Ascending aorta (tissue), 2 donors: ENCODE data around the gene BABAM2. TPM values are rescaled to one million over a fixed set of nuclear protein-coding genes. Genes with fewer than 3 reads are reported as not detected.

Experiments
- DNase-seq, 2 donors: peaks; one replicate each; pipeline ENCODE4 v3.0.0-alpha.2; 2019; ENCODE audit warnings: low spot score in 2 of 2
- H3K27ac ChIP-seq, 2 donors: fragments of 200-600 bp; sonication (generic); one replicate each; pipeline ENCODE4 v1.5.1; 2016 to 2017; ENCODE audit warnings: mild to moderate bottlenecking in 1 of 2
- H3K27me3 ChIP-seq: fragments of 200-600 bp; sonication (generic); one replicate; pipeline ENCODE4 v1.5.1; 2017
- H3K36me3 ChIP-seq, 2 donors: fragments of 200-600 bp; sonication (generic); one replicate each; pipeline ENCODE4 v1.5.1; 2016
- H3K4me1 ChIP-seq, 2 donors: fragments of 200-600 bp; sonication (generic); one replicate each; pipeline ENCODE4 v1.5.1; 2016 to 2017; ENCODE audit warnings: mild to moderate bottlenecking in 1 of 2
- H3K4me3 ChIP-seq, 2 donors: fragments of 200-600 bp; sonication (generic); one replicate each; pipeline ENCODE4 v1.5.1; 2016 to 2017; ENCODE audit warnings: mild to moderate bottlenecking in 1 of 2
- H3K9me3 ChIP-seq, 2 donors: fragments of 200-600 bp; sonication (generic); one replicate each; pipeline ENCODE4 v1.5.1; 2016
- intact Hi-C: fragments of 100-400 bp; cut with DNase I; formaldehyde crosslinking; loops from one replicate; pipeline ENCODE4 v1.15.1; 2023
- total RNA-seq: library from RNA; depleted of rRNA; stranded (reverse); fragments of >200 nt; gene quantifications from one replicate; pipeline ENCODE4 v1.1.0, GENCODE V29; 2016
- TF ChIP-seq, protein P1 (sequence below), 3 experiments: fragments of 200-600 bp in 2 of 3; fragments of 450-650 bp in 1 of 3; sonication (generic) in 2 of 3; IDR thresholded peaks; one replicate each; pipeline ENCODE4 v1.5.1; 2016 to 2019; ENCODE audit warnings: antibody characterized with exemption in 3 of 3, mild to moderate bottlenecking in 1 of 3, moderate library complexity in 1 of 3

The BABAM2 gene
- total RNA-seq, 1 donor from 2014 or later = 19.6 TPM

DNA sequence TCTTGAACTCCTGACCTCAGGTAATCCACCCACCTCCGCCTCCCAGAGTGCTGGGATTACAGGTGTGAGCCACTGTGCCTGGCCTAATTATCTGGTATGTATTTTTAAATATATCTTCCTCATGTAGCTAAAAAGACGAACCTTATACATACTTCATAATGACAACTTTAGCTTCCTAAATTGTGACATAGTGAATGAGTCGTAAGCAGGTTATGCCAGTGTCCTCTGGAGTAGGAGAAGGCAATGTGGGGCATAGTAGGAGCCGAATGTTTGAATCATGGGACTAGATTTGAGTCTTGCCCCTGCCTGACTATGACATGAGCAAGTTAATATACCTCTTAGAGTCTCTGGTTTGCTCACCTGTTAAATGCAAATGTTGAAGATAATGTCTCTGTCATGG is 406.4 kb downstream of the BABAM2 start:
- no peaks in the 10 kb centered on the region for H3K27me3 ChIP-seq
- peaks cover 0 to 3% of the 10 kb centered on the region in 2 donors for H3K4me1 ChIP-seq
- no peak for DNase-seq
- no peaks in the 10 kb centered on the region for H3K9me3 ChIP-seq
- TF ChIP-seq, protein P1, sequence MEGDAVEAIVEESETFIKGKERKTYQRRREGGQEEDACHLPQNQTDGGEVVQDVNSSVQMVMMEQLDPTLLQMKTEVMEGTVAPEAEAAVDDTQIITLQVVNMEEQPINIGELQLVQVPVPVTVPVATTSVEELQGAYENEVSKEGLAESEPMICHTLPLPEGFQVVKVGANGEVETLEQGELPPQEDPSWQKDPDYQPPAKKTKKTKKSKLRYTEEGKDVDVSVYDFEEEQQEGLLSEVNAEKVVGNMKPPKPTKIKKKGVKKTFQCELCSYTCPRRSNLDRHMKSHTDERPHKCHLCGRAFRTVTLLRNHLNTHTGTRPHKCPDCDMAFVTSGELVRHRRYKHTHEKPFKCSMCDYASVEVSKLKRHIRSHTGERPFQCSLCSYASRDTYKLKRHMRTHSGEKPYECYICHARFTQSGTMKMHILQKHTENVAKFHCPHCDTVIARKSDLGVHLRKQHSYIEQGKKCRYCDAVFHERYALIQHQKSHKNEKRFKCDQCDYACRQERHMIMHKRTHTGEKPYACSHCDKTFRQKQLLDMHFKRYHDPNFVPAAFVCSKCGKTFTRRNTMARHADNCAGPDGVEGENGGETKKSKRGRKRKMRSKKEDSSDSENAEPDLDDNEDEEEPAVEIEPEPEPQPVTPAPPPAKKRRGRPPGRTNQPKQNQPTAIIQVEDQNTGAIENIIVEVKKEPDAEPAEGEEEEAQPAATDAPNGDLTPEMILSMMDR (IDR thresholded peaks at IDR 0.05) = no peak
- H3K36me3 ChIP-seq = peaks cover 0 to 8% of the 10 kb centered on the region in 2 donors
- no peak overlapping the region for H3K4me3 ChIP-seq
- H3K27ac ChIP-seq = no peak overlapping the region
- intact Hi-C loops = no loop called here

DNA sequence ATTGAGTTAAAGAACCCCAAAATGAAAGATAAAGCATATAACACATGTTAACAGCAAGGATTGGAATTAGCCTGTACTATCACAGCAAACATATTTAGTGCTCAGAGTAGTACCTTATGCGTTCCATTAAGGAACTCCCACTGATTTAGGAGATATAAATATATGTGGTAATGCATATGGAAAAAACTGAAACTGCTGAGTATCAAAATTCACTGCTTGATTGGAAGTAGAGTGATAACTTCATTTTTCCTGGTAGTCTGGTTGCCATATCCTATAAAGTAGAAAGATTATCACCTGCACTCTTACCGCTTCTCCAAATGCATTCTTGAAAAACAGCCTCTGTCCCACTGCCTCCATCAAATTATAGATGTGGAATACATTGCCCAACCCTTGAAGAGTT is 407.0 kb downstream of the BABAM2 start:
- intact Hi-C loops = no loop called here
- Histone ChIP-seq H3K36me3 (peaks cover 0 to 8% of the 10 kb centered on the region in 2 donors), H3K27ac (no peak overlapping the region), H3K4me1 (peaks cover 0 to 3% of the 10 kb centered on the region in 2 donors), H3K9me3 (no peaks in the 10 kb centered on the region), H3K4me3 (no peak overlapping the region), H3K27me3 (no peaks in the 10 kb centered on the region)
- TF ChIP-seq, protein P1 (IDR thresholded peaks at IDR 0.05) = no peak
- no peak for DNase-seq

DNA sequence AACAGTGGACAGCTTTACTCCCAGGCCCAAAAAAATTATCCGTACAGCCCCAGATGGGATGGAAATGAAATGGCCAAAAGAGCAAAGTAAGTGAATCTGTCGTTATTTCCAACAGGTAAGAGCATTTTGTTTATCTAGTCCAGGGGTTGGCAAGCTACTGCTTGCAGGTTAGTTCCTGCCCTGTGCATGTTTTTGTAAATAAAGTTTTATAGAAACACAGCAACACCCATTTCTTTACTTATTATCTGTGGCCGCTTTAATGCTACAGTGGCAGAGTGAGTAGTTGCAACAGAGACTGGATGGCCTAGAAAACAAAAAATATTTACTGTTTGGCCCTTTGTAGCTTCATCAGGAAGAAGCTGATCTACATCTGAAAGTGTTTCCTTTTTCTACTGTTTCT is 407.9 kb downstream of the BABAM2 start:
- peaks cover 0 to 8% of the 10 kb centered on the region in 2 donors for H3K36me3 ChIP-seq
- TF ChIP-seq, protein P1 (IDR thresholded peaks at IDR 0.05) = no peak
- no peaks in the 10 kb centered on the region for H3K9me3 ChIP-seq
- DNase-seq = no peak
- no peak overlapping the region for H3K27ac ChIP-seq
- intact Hi-C loops = no loop called here
- no peak overlapping the region for H3K4me3 ChIP-seq
- H3K27me3 ChIP-seq = no peaks in the 10 kb centered on the region
- H3K4me1 ChIP-seq = peaks cover 0 to 3% of the 10 kb centered on the region in 2 donors

DNA sequence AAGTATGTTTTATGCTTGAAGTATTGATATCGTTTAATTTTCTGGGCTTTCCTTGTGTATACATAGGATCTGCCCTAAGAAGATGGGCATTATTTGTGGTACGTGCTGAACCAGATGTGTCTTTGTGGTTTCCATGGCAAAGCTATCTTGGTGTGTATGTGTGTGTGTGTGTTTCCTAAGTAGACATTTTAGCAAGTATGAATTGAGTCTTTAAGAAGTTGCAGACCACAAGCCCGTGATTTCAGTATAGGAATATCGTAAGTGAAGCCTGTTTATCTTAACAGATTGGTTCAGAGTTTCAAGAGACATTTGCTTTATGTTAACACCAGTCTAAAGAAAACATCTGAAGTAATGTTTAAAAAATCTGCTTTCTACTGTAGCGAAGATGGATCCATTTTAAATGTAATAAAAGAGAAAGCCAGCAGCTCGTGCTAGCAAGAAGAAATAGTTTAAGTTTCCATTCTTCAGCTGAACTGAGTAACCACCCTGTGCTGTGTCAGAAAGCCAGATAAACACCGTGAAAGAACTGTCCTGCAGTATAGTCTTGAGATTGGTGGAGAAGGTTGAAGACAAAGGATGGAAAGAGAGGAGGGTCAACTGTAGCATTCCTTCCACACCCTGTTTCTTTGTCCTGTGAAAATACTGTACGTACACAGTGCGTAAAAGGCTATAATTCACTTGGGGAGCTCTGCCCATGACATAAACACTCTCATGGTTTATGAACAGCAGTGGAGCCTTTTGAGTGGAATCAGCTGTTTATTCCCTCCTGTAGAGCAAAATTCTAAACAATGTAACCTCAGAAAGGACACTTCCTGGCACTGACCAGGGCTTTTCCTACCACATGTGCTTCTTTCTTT is 410.2 kb downstream of the BABAM2 start:
- Histone ChIP-seq H3K4me1 (peaks cover 0 to 3% of the 10 kb centered on the region in 2 donors), H3K9me3 (peaks cover 0 to 6% of the 10 kb centered on the region in 2 donors), H3K27me3 (no peaks in the 10 kb centered on the region), H3K36me3 (peaks cover 0 to 8% of the 10 kb centered on the region in 2 donors), H3K4me3 (peak overlapping the region in 1 of 2 donors; percentile 36), H3K27ac (peak overlapping the region; percentile 27 to 61)
- intact Hi-C loops = no loop called here
- no peak for DNase-seq
- TF ChIP-seq, protein P1 (IDR thresholded peaks at IDR 0.05) = no peak

DNA sequence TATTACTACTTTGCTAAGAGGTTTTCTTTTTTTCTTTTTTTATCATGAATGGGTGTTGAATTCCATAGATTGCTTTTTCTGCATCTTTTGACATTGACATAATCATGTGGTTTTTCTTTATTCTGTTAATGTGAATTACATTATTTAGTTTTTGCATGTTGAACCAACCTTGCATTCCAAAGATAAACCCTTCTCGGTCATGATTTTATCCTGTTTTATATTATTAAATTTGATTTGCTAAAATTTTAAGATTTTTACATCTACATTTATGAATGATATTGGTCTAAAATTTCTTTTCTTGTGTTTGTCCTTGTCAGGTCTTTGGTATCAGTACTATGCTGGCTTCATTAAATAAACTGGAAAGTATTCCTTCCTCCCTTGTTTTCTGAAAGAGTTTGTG is 414.7 kb downstream of the BABAM2 start:
- H3K4me3 ChIP-seq = no peak overlapping the region
- H3K4me1 ChIP-seq = peaks cover 0 to 3% of the 10 kb centered on the region in 2 donors
- intact Hi-C loops = no loop called here
- no peak overlapping the region for H3K27ac ChIP-seq
- H3K36me3 ChIP-seq = peaks cover 0 to 1% of the 10 kb centered on the region in 2 donors
- peaks cover 0 to 6% of the 10 kb centered on the region in 2 donors for H3K9me3 ChIP-seq
- TF ChIP-seq, protein P1 (IDR thresholded peaks at IDR 0.05) = no peak
- no peak for DNase-seq
- H3K27me3 ChIP-seq = no peaks in the 10 kb centered on the region
